ENCODE results near the gene ATAD3C.
"Not testable (repeated sequence)": the region's sequence is repeated elsewhere in the genome, so short reads cannot be mapped to it uniquely, and the experiment has no call there.

ATAD3C gene

GRCh38 chr1:1472053-1472876, 22.8 kb downstream of the ATAD3C start:
- not testable (repeated sequence) for DNase-seq (ENCODE audit: low spot score)

GRCh38 chr1:1476011-1476410, 26.5 kb downstream of the ATAD3C start:
- DNase-seq (ENCODE audit: low spot score), result not testable (repeated sequence)

GRCh38 chr1:1477206-1477605, 27.7 kb downstream of the ATAD3C start:
- DNase-seq (ENCODE audit: low spot score), result no peak

- no peak for DNase-seq (ENCODE audit: low spot score)
Observed at GRCh38 chr1:1479547-1480487, 30.3 kb downstream of the ATAD3C start.

- DNase-seq (ENCODE audit: low spot score), result not testable (repeated sequence)
Observed at GRCh38 chr1:1480488-1480867, 31.0 kb downstream of the ATAD3C start.

- not testable (repeated sequence) for DNase-seq (ENCODE audit: low spot score)
Observed at GRCh38 chr1:1481811-1482210, 32.3 kb downstream of the ATAD3C start.

GRCh38 chr1:1482856-1483255, 33.4 kb downstream of the ATAD3C start:
- no peak for DNase-seq (ENCODE audit: low spot score)

GRCh38 chr1:1483714-1484113, 34.2 kb downstream of the ATAD3C start:
- DNase-seq (ENCODE audit: low spot score), result no peak

- not testable (repeated sequence) for DNase-seq (ENCODE audit: low spot score)
Observed at GRCh38 chr1:1484976-1485750, 35.7 kb downstream of the ATAD3C start.

- DNase-seq (ENCODE audit: low spot score), result not testable (repeated sequence)
Observed at GRCh38 chr1:1485755-1486317, 36.3 kb downstream of the ATAD3C start.

- DNase-seq (ENCODE audit: low spot score), result no peak
Observed at GRCh38 chr1:1487701-1488100, 38.2 kb downstream of the ATAD3C start.

GRCh38 chr1:1489231-1489630, 39.7 kb downstream of the ATAD3C start:
- DNase-seq (ENCODE audit: low spot score), result no peak

- no peak for DNase-seq (ENCODE audit: low spot score)
Observed at GRCh38 chr1:1489861-1490260, 40.4 kb downstream of the ATAD3C start.

- DNase-seq (ENCODE audit: low spot score), result no peak
Observed at GRCh38 chr1:1490633-1491230, 41.2 kb downstream of the ATAD3C start.

- no peak for DNase-seq (ENCODE audit: low spot score)
Observed at GRCh38 chr1:1491601-1492000, 42.1 kb downstream of the ATAD3C start.

GRCh38 chr1:1494311-1494710, 44.8 kb downstream of the ATAD3C start:
- DNase-seq (ENCODE audit: low spot score), result not testable (repeated sequence)

- not testable (repeated sequence) for DNase-seq (ENCODE audit: low spot score)
Observed at GRCh38 chr1:1495461-1495975, 46.0 kb downstream of the ATAD3C start.

- DNase-seq (ENCODE audit: low spot score), result peak; percentile 74
Observed at GRCh38 chr1:1504777-1505365, 55.4 kb downstream of the ATAD3C start.

GRCh38 chr1:1505366-1505798, 55.9 kb downstream of the ATAD3C start:
- peak; percentile 17 for DNase-seq (ENCODE audit: low spot score)

GRCh38 chr1:1505801-1506200, 56.3 kb downstream of the ATAD3C start:
- DNase-seq (ENCODE audit: low spot score), result not testable (repeated sequence)

GRCh38 chr1:1507305-1507704, 57.8 kb downstream of the ATAD3C start:
- no peak for DNase-seq (ENCODE audit: low spot score)

All from activated CD4-positive, alpha-beta T cell treated with anti-CD3 and anti-CD28 coated beads, Interleukin-2, Interleukin-4, amounts not matched to agents 100 ng/mL and 50 ng/mL, durations not matched to agents 16 hours and 8 hours (primary cell).